HepG2 (cell line): ENCODE measurements around the gene NGFR. TPM values are rescaled to one million over a fixed set of nuclear protein-coding genes. Genes with fewer than 3 reads are reported as not detected.

ENCODE experiments used
- ATAC-seq: fragments of 200-7000 bp; cut with Tn5 transposase; 3 replicates; pipeline ENCODE4 v1.9.1; 2020; ENCODE audit warnings: mild to moderate bottlenecking, moderate library complexity
- BruUV-seq: library from RNA; stranded (reverse); fragments of 400-500 nt; replicated peaks from 2 replicates; lab custom pipeline; 2021; lab: Mats Ljungman, UMichigan
- CTCF ChIA-PET: fragments of 300-600 bp; formaldehyde crosslinking; extraction: SDS; loops from one replicate; lab custom pipeline; 2021; ENCODE audit warnings: low total read pairs, inconsistent platforms, low intra/inter-chr PET ratio; lab: Yijun Ruan, JAX
- POLR2A ChIA-PET: fragments of 350-600 bp; sonication (Branson Sonifier 250); formaldehyde crosslinking; loops from one replicate; lab custom pipeline; 2020; ENCODE audit warnings: antibody characterized with exemption, inconsistent platforms; lab: Yijun Ruan, JAX
- DNase-seq: peaks from one replicate; pipeline ENCODE4 v3.0.0-alpha.2; 2015; ENCODE audit warnings: low spot score
- FAIRE-seq: peaks from 3 replicates; lab custom pipeline; 2011; peaks lifted over from hg19 to GRCh38; lab: Jason Lieb, UNC
- H2AFZ ChIP-seq: one replicate; pipeline ENCODE4 v1.6.1; 2011; ENCODE audit warnings: low read length, inconsistent platforms
- H3K27ac ChIP-seq: fragments of 300-600 bp; 3 replicates; pipeline ENCODE4 v1.8.0; 2011; ENCODE audit warnings: mixed run types, mild to moderate bottlenecking, mixed read lengths, low read length, inconsistent platforms; ENCODE audit not compliant: insufficient read depth; ENCODE audit errors: extremely low read length
- H3K27me3 ChIP-seq, 2 experiments: fragments of 200-600 bp in 1 of 2; 2 replicates in 1 of 2; 3 replicates in 1 of 2; pipeline versions ENCODE4 v1.6.0 to v1.8.0; 2011; ENCODE audit warnings: low read length in 2 of 2, mild to moderate bottlenecking in 2 of 2, moderate library complexity in 2 of 2, inconsistent platforms in 1 of 2; ENCODE audit not compliant: insufficient read depth in 2 of 2, control insufficient read depth in 1 of 2
- H3K36me3 ChIP-seq, 2 experiments: fragments of 200-600 bp in 1 of 2; replicated peaks in 1 of 2; 2 replicates in 1 of 2; 3 replicates in 1 of 2; pipeline versions ENCODE4 v1.5.1 to v1.8.0; 2011; ENCODE audit warnings: low read length in 2 of 2, inconsistent platforms in 1 of 2; ENCODE audit not compliant: insufficient read depth in 2 of 2, control insufficient read depth in 1 of 2
- H3K4me1 ChIP-seq: 2 replicates; pipeline ENCODE4 v1.5.1; 2012; ENCODE audit warnings: low read length, inconsistent platforms; ENCODE audit not compliant: insufficient read depth
- H3K4me2 ChIP-seq: 2 replicates; pipeline ENCODE4 v1.6.0; 2011; ENCODE audit warnings: low read depth, low read length, inconsistent platforms
- H3K4me3 ChIP-seq, 3 experiments: fragments of 200-600 bp in 1 of 3; sonication (generic), shearing (Covaris generic) in 1 of 3; replicated peaks in 1 of 3; 2 replicates each; pipeline ENCODE4 v1.5.1; 2011 to 2016; ENCODE audit warnings: low read length in 3 of 3, inconsistent platforms in 2 of 3, low read depth in 2 of 3, mild to moderate bottlenecking in 2 of 3, control low read depth in 1 of 3, mixed read lengths in 1 of 3; ENCODE audit not compliant: insufficient read depth in 1 of 3
- H3K79me2 ChIP-seq: one replicate; pipeline ENCODE4 v1.6.1; 2011; ENCODE audit warnings: low read length, inconsistent platforms; ENCODE audit not compliant: insufficient read depth
- H3K9ac ChIP-seq: 2 replicates; pipeline ENCODE4 v1.6.0; 2011; ENCODE audit warnings: mild to moderate bottlenecking, low read depth, low read length, inconsistent platforms; ENCODE audit not compliant: insufficient read depth
- H3K9me3 ChIP-seq: 2 replicates; pipeline ENCODE4 v1.5.1; 2012; ENCODE audit warnings: mild to moderate bottlenecking, low read length
- H4K20me1 ChIP-seq: 2 replicates; pipeline ENCODE4 v1.6.0; 2011; ENCODE audit warnings: inconsistent platforms, mild to moderate bottlenecking, low read length, moderate library complexity; ENCODE audit not compliant: insufficient read depth
- ETV6 ChIP-seq: sonication (generic); formaldehyde crosslinking; conservative IDR thresholded peaks from 2 replicates; pipeline ENCODE4 v1.4.0; 2020; ENCODE audit warnings: missing genetic modification reagents
- KLF9 ChIP-seq: IDR thresholded peaks from 2 replicates; pipeline ENCODE4 v1.6.1; 2016; ENCODE audit warnings: low read depth
- MAF1 ChIP-seq: sonication (generic); formaldehyde crosslinking; IDR thresholded peaks from 2 replicates; pipeline ENCODE4 v1.5.0; 2020; ENCODE audit warnings: missing genetic modification reagents, borderline replicate concordance
- MYC ChIP-seq: sonication (generic); formaldehyde crosslinking; IDR thresholded peaks from 2 replicates; pipeline ENCODE4 v1.9.0; 2021; ENCODE audit warnings: missing genetic modification reagents, borderline replicate concordance
- RORA ChIP-seq: sonication (generic); formaldehyde crosslinking; IDR thresholded peaks from 2 replicates; pipeline ENCODE4 v1.5.0; 2020; ENCODE audit warnings: mild to moderate bottlenecking, missing genetic modification reagents, moderate library complexity
- ZFYVE20 ChIP-seq: sonication (generic); formaldehyde crosslinking; IDR thresholded peaks from 2 replicates; pipeline ENCODE4 v1.8.0; 2023; ENCODE audit warnings: low read depth, mild to moderate bottlenecking, moderate library complexity, missing genetic modification reagents, borderline replicate concordance
- ZNF143 ChIP-seq: sonication (generic); formaldehyde crosslinking; IDR thresholded peaks from 2 replicates; pipeline ENCODE4 v1.4.0; 2020; ENCODE audit warnings: missing genetic modification reagents
- ZNF543 ChIP-seq: sonication (generic); formaldehyde crosslinking; IDR thresholded peaks from 2 replicates; pipeline ENCODE4 v1.4.0; 2020; ENCODE audit warnings: mild to moderate bottlenecking, missing genetic modification reagents
- ZNF790 ChIP-seq: sonication (generic); formaldehyde crosslinking; IDR thresholded peaks from 2 replicates; pipeline ENCODE4 v1.8.0; 2022; ENCODE audit warnings: missing genetic modification reagents, mild to moderate bottlenecking, borderline replicate concordance
- WGBS: methylation state at CpG from one replicate; pipeline ENCODE4 v1.1.6; 2017; ENCODE audit warnings: low lambda C conversion rate; 5-methylcytosine and 5-hydroxymethylcytosine counted together
- in situ Hi-C: cut with HindIII; loops from 2 replicates; pipeline ENCODE4 v1.10.0; 2017; ENCODE audit warnings: low pct_unique_long_range_greater_than_20kb; ENCODE audit not compliant: extremely low pct_ligation_motif_present
- intact Hi-C: fragments of 100-400 bp; cut with micrococcal nuclease; formaldehyde crosslinking; loops from one replicate; pipeline ENCODE4 v1.10.0; 2022; ENCODE audit not compliant: unreplicated experiment
- polyA plus RNA-seq, 8 experiments: library from polyadenylated mRNA; depleted of rRNA in 3 of 8; stranded (reverse) in 7 of 8; unstranded in 1 of 8; fragments of >200 nt; fragmentation: Illumina TruSeq in 4 of 8; extraction: Trizol in 4 of 8; gene quantifications; 2 replicates each; pipeline versions ENCODE4 v1.2.1 to v1.2.3, GENCODE V29; 2011 to 2016; ENCODE audit warnings: low read depth in 4 of 8, missing spikeins in 1 of 8, mixed read lengths in 1 of 8; ENCODE audit not compliant: insufficient read depth in 1 of 8
- total RNA-seq, 5 experiments: library from RNA; depleted of rRNA; stranded (reverse); fragments of >200 nt; fragmentation: Illumina TruSeq; extraction: Trizol; gene quantifications; 2 replicates each; pipeline ENCODE4 v1.2.3, GENCODE V29; 2016; ENCODE audit warnings: low read depth in 1 of 5
- TF ChIP-seq, protein P1 (sequence below): sonication (generic); formaldehyde crosslinking; IDR thresholded peaks from 2 replicates; pipeline ENCODE4 v1.5.1; 2020; ENCODE audit warnings: mild to moderate bottlenecking, missing genetic modification reagents, borderline replicate concordance
- TF ChIP-seq, protein P2 (sequence below): sonication (generic); formaldehyde crosslinking; conservative IDR thresholded peaks from 2 replicates; pipeline ENCODE4 v1.8.0; 2022; ENCODE audit warnings: missing genetic modification reagents
- TF ChIP-seq, protein P3 (sequence below): IDR thresholded peaks from 2 replicates; pipeline ENCODE4 v1.6.1; 2016; ENCODE audit warnings: missing genetic modification reagents, missing compliant biosample characterization
- TF ChIP-seq, protein P4 (sequence below): sonication (generic); formaldehyde crosslinking; IDR thresholded peaks from 2 replicates; pipeline ENCODE4 v1.5.0; 2020; ENCODE audit warnings: mild to moderate bottlenecking, missing genetic modification reagents

The NGFR gene
- total and polyA plus RNA-seq, 2 of the 13 experiments (the other 11 are each of a cell fraction or from before 2014, with no cell fraction given) = 1.1 to 1.8 TPM

DNA sequence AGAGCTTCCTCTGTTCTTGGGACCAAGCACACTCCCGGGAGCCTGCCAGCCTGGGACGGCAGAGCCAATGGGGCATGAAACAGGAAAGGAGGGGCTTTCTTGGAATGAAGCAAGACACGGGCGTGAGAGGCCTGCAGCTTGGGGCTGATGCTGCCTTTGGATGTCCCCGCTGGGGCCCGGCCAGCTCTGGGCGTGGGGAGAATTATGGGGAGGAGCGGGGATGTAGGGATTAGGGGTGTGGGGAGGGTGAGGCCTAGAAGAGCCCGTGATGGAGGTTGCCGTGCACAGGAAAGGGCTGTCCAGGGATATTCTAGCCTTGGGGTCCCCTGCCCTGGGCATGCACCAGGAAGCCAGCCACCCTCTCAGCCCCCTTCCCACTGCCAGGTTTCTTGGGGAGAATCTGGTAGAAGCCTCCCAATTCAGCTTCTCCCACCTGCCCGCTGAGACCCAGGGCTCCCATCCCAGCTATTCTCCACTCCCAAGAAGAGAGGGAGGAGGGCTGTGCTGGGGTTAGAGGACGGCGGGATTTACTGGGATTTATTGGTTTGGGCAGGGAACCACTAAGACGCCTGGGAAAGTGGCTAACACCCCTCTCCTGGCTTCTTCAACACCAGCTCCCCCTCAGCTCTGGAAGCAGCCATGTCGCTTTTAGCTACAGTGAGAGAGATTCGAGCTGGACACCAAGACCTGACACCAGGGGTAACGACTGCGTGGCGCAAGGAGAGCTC, 60.6 kb downstream of the NGFR start:
- Histone ChIP-seq H3K9ac (peak overlapping the region; percentile 24; the same call in 1 of the 2 replicates), H3K27ac (no peak overlapping the region), H3K4me1 (peaks cover 51% of the 10 kb centered on the region), H3K4me3 (peak overlapping the region; percentile 13 to 65 (median 21); a peak in 5 of 6 replicates), H3K4me2 (peak overlapping the region; percentile 83), H3K36me3 (no peaks in the 10 kb centered on the region), H4K20me1 (no peaks in the 10 kb centered on the region), H3K9me3 (no peaks in the 10 kb centered on the region), H3K79me2 (no peaks in the 10 kb centered on the region), H2AFZ (peak overlapping the region; percentile 36), H3K27me3 (peaks cover 14 to 31% of the 10 kb centered on the region in 2 experiments)
- CTCF ChIA-PET = interaction anchor here (0.7 to 3.8 kb wide), 8 partner anchors 12 to 224 kb away, joined by 3 to 75 read pairs (median 10); no protein-coding TSS in a partner anchor
- 41% methylated on average over 16 of the region's 19 CpGs for WGBS
- intact Hi-C loops (loop anchor here (1.0 to 10.0 kb wide), 3 partner anchors 41 to 241 kb away; no protein-coding TSS in a partner anchor), in situ Hi-C loops (no loop called here)
- ATAC-seq (peak; percentile 5), DNase-seq (no peak), FAIRE-seq (no peak)
- no TSS peak for BruUV-seq
- POLR2A ChIA-PET = interaction anchor here (0.6 to 1.4 kb wide), 5 partner anchors 10 to 209 kb away, joined by 3 to 4 read pairs (median 3); partner anchors contain the start of gene FAM117A
- TF ChIP-seq, protein P1, sequence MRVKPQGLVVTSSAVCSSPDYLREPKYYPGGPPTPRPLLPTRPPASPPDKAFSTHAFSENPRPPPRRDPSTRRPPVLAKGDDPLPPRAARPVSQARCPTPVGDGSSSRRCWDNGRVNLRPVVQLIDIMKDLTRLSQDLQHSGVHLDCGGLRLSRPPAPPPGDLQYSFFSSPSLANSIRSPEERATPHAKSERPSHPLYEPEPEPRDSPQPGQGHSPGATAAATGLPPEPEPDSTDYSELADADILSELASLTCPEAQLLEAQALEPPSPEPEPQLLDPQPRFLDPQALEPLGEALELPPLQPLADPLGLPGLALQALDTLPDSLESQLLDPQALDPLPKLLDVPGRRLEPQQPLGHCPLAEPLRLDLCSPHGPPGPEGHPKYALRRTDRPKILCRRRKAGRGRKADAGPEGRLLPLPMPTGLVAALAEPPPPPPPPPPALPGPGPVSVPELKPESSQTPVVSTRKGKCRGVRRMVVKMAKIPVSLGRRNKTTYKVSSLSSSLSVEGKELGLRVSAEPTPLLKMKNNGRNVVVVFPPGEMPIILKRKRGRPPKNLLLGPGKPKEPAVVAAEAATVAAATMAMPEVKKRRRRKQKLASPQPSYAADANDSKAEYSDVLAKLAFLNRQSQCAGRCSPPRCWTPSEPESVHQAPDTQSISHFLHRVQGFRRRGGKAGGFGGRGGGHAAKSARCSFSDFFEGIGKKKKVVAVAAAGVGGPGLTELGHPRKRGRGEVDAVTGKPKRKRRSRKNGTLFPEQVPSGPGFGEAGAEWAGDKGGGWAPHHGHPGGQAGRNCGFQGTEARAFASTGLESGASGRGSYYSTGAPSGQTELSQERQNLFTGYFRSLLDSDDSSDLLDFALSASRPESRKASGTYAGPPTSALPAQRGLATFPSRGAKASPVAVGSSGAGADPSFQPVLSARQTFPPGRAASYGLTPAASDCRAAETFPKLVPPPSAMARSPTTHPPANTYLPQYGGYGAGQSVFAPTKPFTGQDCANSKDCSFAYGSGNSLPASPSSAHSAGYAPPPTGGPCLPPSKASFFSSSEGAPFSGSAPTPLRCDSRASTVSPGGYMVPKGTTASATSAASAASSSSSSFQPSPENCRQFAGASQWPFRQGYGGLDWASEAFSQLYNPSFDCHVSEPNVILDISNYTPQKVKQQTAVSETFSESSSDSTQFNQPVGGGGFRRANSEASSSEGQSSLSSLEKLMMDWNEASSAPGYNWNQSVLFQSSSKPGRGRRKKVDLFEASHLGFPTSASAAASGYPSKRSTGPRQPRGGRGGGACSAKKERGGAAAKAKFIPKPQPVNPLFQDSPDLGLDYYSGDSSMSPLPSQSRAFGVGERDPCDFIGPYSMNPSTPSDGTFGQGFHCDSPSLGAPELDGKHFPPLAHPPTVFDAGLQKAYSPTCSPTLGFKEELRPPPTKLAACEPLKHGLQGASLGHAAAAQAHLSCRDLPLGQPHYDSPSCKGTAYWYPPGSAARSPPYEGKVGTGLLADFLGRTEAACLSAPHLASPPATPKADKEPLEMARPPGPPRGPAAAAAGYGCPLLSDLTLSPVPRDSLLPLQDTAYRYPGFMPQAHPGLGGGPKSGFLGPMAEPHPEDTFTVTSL (CRISPR knock-in tag) = no peak
- TF ChIP-seq, protein P2, sequence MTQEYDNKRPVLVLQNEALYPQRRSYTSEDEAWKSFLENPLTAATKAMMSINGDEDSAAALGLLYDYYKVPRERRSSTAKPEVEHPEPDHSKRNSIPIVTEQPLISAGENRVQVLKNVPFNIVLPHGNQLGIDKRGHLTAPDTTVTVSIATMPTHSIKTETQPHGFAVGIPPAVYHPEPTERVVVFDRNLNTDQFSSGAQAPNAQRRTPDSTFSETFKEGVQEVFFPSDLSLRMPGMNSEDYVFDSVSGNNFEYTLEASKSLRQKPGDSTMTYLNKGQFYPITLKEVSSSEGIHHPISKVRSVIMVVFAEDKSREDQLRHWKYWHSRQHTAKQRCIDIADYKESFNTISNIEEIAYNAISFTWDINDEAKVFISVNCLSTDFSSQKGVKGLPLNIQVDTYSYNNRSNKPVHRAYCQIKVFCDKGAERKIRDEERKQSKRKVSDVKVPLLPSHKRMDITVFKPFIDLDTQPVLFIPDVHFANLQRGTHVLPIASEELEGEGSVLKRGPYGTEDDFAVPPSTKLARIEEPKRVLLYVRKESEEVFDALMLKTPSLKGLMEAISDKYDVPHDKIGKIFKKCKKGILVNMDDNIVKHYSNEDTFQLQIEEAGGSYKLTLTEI = no peak
- no peak for TF ChIP-seq ZNF790 (CRISPR knock-in tag)
- no peak for TF ChIP-seq ZNF143 (CRISPR knock-in tag)
- no peak for TF ChIP-seq MYC (CRISPR knock-in tag)
- no peak for TF ChIP-seq MAF1 (CRISPR knock-in tag)
- TF ChIP-seq KLF9 = no peak
- TF ChIP-seq ETV6 = no peak
- no peak for TF ChIP-seq RORA (CRISPR knock-in tag)
- TF ChIP-seq, protein P3, sequence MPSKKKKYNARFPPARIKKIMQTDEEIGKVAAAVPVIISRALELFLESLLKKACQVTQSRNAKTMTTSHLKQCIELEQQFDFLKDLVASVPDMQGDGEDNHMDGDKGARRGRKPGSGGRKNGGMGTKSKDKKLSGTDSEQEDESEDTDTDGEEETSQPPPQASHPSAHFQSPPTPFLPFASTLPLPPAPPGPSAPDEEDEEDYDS (CRISPR knock-in tag) = no peak
- TF ChIP-seq ZFYVE20 (CRISPR knock-in tag) = no peak
- TF ChIP-seq, protein P4, sequence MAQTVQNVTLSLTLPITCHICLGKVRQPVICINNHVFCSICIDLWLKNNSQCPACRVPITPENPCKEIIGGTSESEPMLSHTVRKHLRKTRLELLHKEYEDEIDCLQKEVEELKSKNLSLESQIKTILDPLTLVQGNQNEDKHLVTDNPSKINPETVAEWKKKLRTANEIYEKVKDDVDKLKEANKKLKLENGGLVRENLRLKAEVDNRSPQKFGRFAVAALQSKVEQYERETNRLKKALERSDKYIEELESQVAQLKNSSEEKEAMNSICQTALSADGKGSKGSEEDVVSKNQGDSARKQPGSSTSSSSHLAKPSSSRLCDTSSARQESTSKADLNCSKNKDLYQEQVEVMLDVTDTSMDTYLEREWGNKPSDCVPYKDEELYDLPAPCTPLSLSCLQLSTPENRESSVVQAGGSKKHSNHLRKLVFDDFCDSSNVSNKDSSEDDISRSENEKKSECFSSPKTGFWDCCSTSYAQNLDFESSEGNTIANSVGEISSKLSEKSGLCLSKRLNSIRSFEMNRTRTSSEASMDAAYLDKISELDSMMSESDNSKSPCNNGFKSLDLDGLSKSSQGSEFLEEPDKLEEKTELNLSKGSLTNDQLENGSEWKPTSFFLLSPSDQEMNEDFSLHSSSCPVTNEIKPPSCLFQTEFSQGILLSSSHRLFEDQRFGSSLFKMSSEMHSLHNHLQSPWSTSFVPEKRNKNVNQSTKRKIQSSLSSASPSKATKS (CRISPR knock-in tag) = 0 out of 2 replicates have a peak, but pooled peaks have one; percentile 30
- TF ChIP-seq ZNF543 = no peak
